B cell (primary cell): ENCODE results near the gene PTS. TPM values are rescaled to one million over a fixed set of nuclear protein-coding genes. Genes with fewer than 3 reads are reported as not detected.

ENCODE experiments used
- ATAC-seq: fragments of 200-7000 bp; cut with Tn5 transposase; one replicate; pipeline ENCODE4 v1.10.0; 2021; ENCODE audit warnings: low read depth, mild to moderate bottlenecking, moderate number of reproducible peaks, moderate library complexity
- CTCF ChIA-PET: fragments of 350-600 bp; sonication (Branson Sonifier 250); formaldehyde crosslinking; loops from one replicate; lab custom pipeline; 2021; ENCODE audit warnings: antibody characterized with exemption, inconsistent platforms; lab: Charles Lee
- POLR2A ChIA-PET: fragments of 350-600 bp; sonication (Branson Sonifier 250); formaldehyde crosslinking; loops from one replicate; lab custom pipeline; 2021; ENCODE audit warnings: antibody characterized with exemption; lab: Charles Lee
- DNase-seq: peaks from one replicate; pipeline ENCODE4 v3.0.0; 2013
- H2AFZ ChIP-seq: 2 replicates; pipeline ENCODE4 v1.6.1; 2012; ENCODE audit warnings: mild to moderate bottlenecking, low read depth, low read length; ENCODE audit not compliant: insufficient read depth, poor library complexity, severe bottlenecking
- H3K27ac ChIP-seq, 2 donors: 1 replicate in 1 of 2; 2 replicates in 1 of 2; pipeline ENCODE4 v1.5.1; 2012 to 2013; ENCODE audit warnings: low read length in 2 of 2, mild to moderate bottlenecking in 2 of 2, moderate library complexity in 1 of 2
- H3K27me3 ChIP-seq, 4 experiments: fragments of 200-600 bp in 1 of 4; sonication (generic) in 1 of 4; replicated peaks in 1 of 4; 1 replicate in 2 of 4; 2 replicates in 2 of 4; pipeline versions ENCODE4 v1.6.1 to v1.7.0; 2013 to 2016; ENCODE audit warnings: low read length in 3 of 4, mild to moderate bottlenecking in 2 of 4, mixed read lengths in 1 of 4, moderate library complexity in 1 of 4; ENCODE audit not compliant: insufficient read depth in 4 of 4, control insufficient read depth in 3 of 4; ENCODE audit errors: control extremely low read depth in 1 of 4
- H3K36me3 ChIP-seq, 2 experiments: replicated peaks in 1 of 2; 1 replicate in 1 of 2; 2 replicates in 1 of 2; pipeline versions ENCODE4 v1.6.1 to v1.7.1; 2013; ENCODE audit warnings: low read length in 1 of 2; ENCODE audit not compliant: insufficient read depth in 2 of 2, control insufficient read depth in 1 of 2; ENCODE audit errors: control extremely low read depth in 1 of 2, extremely low read depth in 1 of 2
- H3K4me1 ChIP-seq, 2 donors: fragments of 200-600 bp in 1 of 2; sonication (generic) in 1 of 2; 1 replicate in 1 of 2; 2 replicates in 1 of 2; pipeline versions ENCODE4 v1.5.1 to v1.6.1; 2013 to 2017; ENCODE audit warnings: low read length in 2 of 2; ENCODE audit not compliant: control insufficient read depth in 2 of 2, insufficient read depth in 2 of 2
- H3K4me2 ChIP-seq: replicated peaks from 2 replicates; pipeline ENCODE3; 2012; ENCODE audit warnings: mild to moderate bottlenecking, low read depth, low read length; ENCODE audit not compliant: poor library complexity, severe bottlenecking
- H3K4me3 ChIP-seq, 5 experiments: fragments of 200-600 bp in 1 of 5; sonication (generic) in 1 of 5; 1 replicate in 3 of 5; 2 replicates in 2 of 5; pipeline versions ENCODE4 v1.5.1 to v1.7.0; 2011 to 2016; ENCODE audit warnings: low read length in 4 of 5, mild to moderate bottlenecking in 4 of 5, low read depth in 2 of 5, control low read depth in 1 of 5, moderate library complexity in 1 of 5; ENCODE audit not compliant: insufficient read depth in 1 of 5; ENCODE audit errors: control extremely low read depth in 1 of 5, extremely low read depth in 1 of 5
- H3K79me2 ChIP-seq: fragments of 200-600 bp; sonication (generic); one replicate; pipeline ENCODE4 v1.6.0; 2016; ENCODE audit warnings: low read length; ENCODE audit not compliant: control insufficient read depth, insufficient read depth
- H3K9ac ChIP-seq: fragments of 200-600 bp; sonication (generic); 2 replicates; pipeline ENCODE4 v1.6.1; 2017; ENCODE audit warnings: mild to moderate bottlenecking, low read length, moderate library complexity
- H3K9me3 ChIP-seq, 3 donors: one replicate each; pipeline versions ENCODE4 v1.6.1 to v1.7.1; 2013; ENCODE audit warnings: low read length in 2 of 3; ENCODE audit not compliant: control insufficient read depth in 2 of 3, insufficient read depth in 1 of 3; ENCODE audit errors: control extremely low read depth in 1 of 3
- H4K20me1 ChIP-seq: 2 replicates; pipeline ENCODE4 v1.6.0; 2012; ENCODE audit warnings: mild to moderate bottlenecking, low read length; ENCODE audit not compliant: insufficient read depth, control insufficient read depth, poor library complexity, severe bottlenecking
- H3K27ac Mint-ChIP-seq: one replicate; pipeline ENCODE4 v1.8.0; 2021; ENCODE audit warnings: mixed read lengths
- H3K27me3 Mint-ChIP-seq: one replicate; pipeline ENCODE4 v1.8.0; 2021; ENCODE audit warnings: mixed read lengths
- H3K4me1 Mint-ChIP-seq: one replicate; pipeline ENCODE4 v1.8.0; 2021; ENCODE audit warnings: mixed read lengths
- H3K4me3 Mint-ChIP-seq: one replicate; pipeline ENCODE4 v1.8.0; 2021; ENCODE audit warnings: mixed read lengths
- H3K9me3 Mint-ChIP-seq: one replicate; pipeline ENCODE4 v1.8.0; 2022; ENCODE audit warnings: mixed read lengths; ENCODE audit not compliant: insufficient read depth
- CTCF ChIP-seq: fragments of 200-600 bp; IDR thresholded peaks from one replicate; pipeline ENCODE4 v1.8.0; 2022; ENCODE audit warnings: antibody characterized with exemption, mild to moderate bottlenecking
- EZH2 ChIP-seq: IDR thresholded peaks from 2 replicates; pipeline ENCODE4 v1.6.1; 2012; ENCODE audit warnings: borderline replicate concordance, low read depth, mild to moderate bottlenecking, moderate library complexity, low read length; ENCODE audit not compliant: insufficient read depth, poor library complexity, severe bottlenecking
- WGBS: methylation state at CpG from one replicate; pipeline ENCODE4 v1.1.5; 2013; ENCODE audit warnings: missing lambda C conversion rate; ENCODE audit not compliant: insufficient coverage; 5-methylcytosine and 5-hydroxymethylcytosine counted together
- intact Hi-C: fragments of 100-400 bp; cut with micrococcal nuclease; formaldehyde crosslinking; loops from one replicate; pipeline ENCODE4 v1.10.0; 2022
- polyA plus RNA-seq: library from polyadenylated mRNA; depleted of rRNA; stranded (reverse); fragments of >200 nt; gene quantifications from 2 replicates; pipeline ENCODE4 v1.2.3, GENCODE V29; 2012
- total RNA-seq, 2 donors: library from RNA; stranded (reverse); fragments of 120-200 nt in 1 of 2; gene quantifications; 1 replicate in 1 of 2; 2 replicates in 1 of 2; pipeline versions ENCODE4 v1.2.3 to v1.2.4, GENCODE V29; 2013 to 2022

The PTS gene
- total and polyA plus RNA-seq, 2 donors (not counting 1 experiment from before 2014, with no cell fraction given), result 36.2 to 36.9 TPM

- Histone ChIP-seq H3K9ac (no peak overlapping the region), H3K4me2 (no peak overlapping the region), H3K27ac (no peak overlapping the region), H3K36me3 (no peaks in the 10 kb centered on the region), H4K20me1 (no peaks in the 10 kb centered on the region), H2AFZ (no peak overlapping the region), H3K4me3 (no peak overlapping the region), H3K4me1 (peaks cover 13 to 22% of the 10 kb centered on the region in 2 donors), H3K9me3 (no peaks in the 10 kb centered on the region), H3K27me3 (no peaks in the 10 kb centered on the region), H3K79me2 (no peaks in the 10 kb centered on the region)
- ChIA-PET POLR2A (no interaction called here), CTCF (no interaction called here)
- no CpG with 5 or more reads among the region's 1 CpG for WGBS
- H3K27ac Mint-ChIP-seq, result no peak overlapping the region
- intact Hi-C loops, result no loop called here
- TF ChIP-seq CTCF, result no peak
- TF ChIP-seq EZH2, result no peak
- H3K9me3 Mint-ChIP-seq, result no peaks in the 10 kb centered on the region
- peaks cover 22% of the 10 kb centered on the region for H3K4me1 Mint-ChIP-seq
- ATAC-seq (no peak), DNase-seq (peak; percentile 6)
- H3K27me3 Mint-ChIP-seq, result no peaks in the 10 kb centered on the region
- H3K4me3 Mint-ChIP-seq, result no peak overlapping the region
Measured at GRCh38 chr11:112182867-112183266, 43.4 kb upstream of the PTS start.

- Histone ChIP-seq H3K79me2 (no peaks in the 10 kb centered on the region), H3K4me1 (peaks cover 0 to 4% of the 10 kb centered on the region in 2 donors), H3K27me3 (no peaks in the 10 kb centered on the region), H4K20me1 (no peaks in the 10 kb centered on the region), H3K4me3 (no peak overlapping the region), H3K4me2 (no peak overlapping the region), H3K9ac (no peak overlapping the region), H3K36me3 (no peaks in the 10 kb centered on the region), H2AFZ (no peak overlapping the region), H3K9me3 (no peaks in the 10 kb centered on the region), H3K27ac (no peak overlapping the region)
- H3K27ac Mint-ChIP-seq, result no peak overlapping the region
- no peak overlapping the region for H3K4me3 Mint-ChIP-seq
- ATAC-seq, result no peak
- no peaks in the 10 kb centered on the region for H3K9me3 Mint-ChIP-seq
- intact Hi-C loops, result no loop called here
- no peaks in the 10 kb centered on the region for H3K27me3 Mint-ChIP-seq
- POLR2A ChIA-PET, result no interaction called here
- no peak for TF ChIP-seq EZH2
- TF ChIP-seq CTCF, result no peak
- CTCF ChIA-PET, result no interaction called here
- peaks cover 8% of the 10 kb centered on the region for H3K4me1 Mint-ChIP-seq
- DNase-seq, result no peak
Measured at GRCh38 chr11:112185883-112186282, 40.3 kb upstream of the PTS start.
